Panc1 (cell line): ENCODE results near the gene ATXN1. TPM values are rescaled to one million over a fixed set of nuclear protein-coding genes. Genes with fewer than 3 reads are reported as not detected.

ENCODE experiments used
- ATAC-seq: fragments of 200-7000 bp; cut with Tn5 transposase; 2 replicates; pipeline ENCODE4 v1.9.1; 2020; ENCODE audit warnings: mild to moderate bottlenecking, moderate library complexity
- BruUV-seq: library from RNA; stranded (reverse); fragments of 400-500 nt; replicated peaks from 2 replicates; lab custom pipeline; 2021; lab: Mats Ljungman, UMichigan
- CTCF ChIA-PET: fragments of 300-600 bp; sonication (Branson Sonifier 250); formaldehyde crosslinking; loops from one replicate; lab custom pipeline; 2022; ENCODE audit warnings: antibody characterized with exemption; lab: Charles Lee
- POLR2A ChIA-PET: fragments of 300-600 bp; sonication (Branson Sonifier 250); formaldehyde crosslinking; loops from one replicate; lab custom pipeline; 2022; ENCODE audit warnings: antibody characterized with exemption; lab: Charles Lee
- DNase-seq: peaks from one replicate; pipeline ENCODE4 v3.0.0-alpha.2; 2010; ENCODE audit warnings: low read depth, low spot score
- H3K27ac ChIP-seq: 2 replicates; pipeline ENCODE4 v1.5.1; 2011; ENCODE audit warnings: mild to moderate bottlenecking, low read length, inconsistent platforms
- H3K27me3 ChIP-seq: fragments of 200-500 bp; sonication (Bioruptor generic); 2 replicates; pipeline ENCODE4 v1.6.0; 2014; ENCODE audit warnings: low read length, inconsistent platforms; ENCODE audit not compliant: control insufficient read depth, insufficient read depth
- H3K36me3 ChIP-seq: fragments of 200-500 bp; sonication (Bioruptor generic); 2 replicates; pipeline ENCODE4 v1.5.1; 2014; ENCODE audit warnings: inconsistent platforms, mild to moderate bottlenecking, low read length, moderate library complexity; ENCODE audit not compliant: control insufficient read depth, insufficient read depth
- H3K4me1 ChIP-seq: 2 replicates; pipeline ENCODE4 v1.5.1; 2011; ENCODE audit warnings: inconsistent platforms, mild to moderate bottlenecking, low read length, moderate library complexity; ENCODE audit not compliant: control insufficient read depth, insufficient read depth
- H3K4me3 ChIP-seq, 2 experiments: 2 replicates each; pipeline ENCODE4 v1.5.1; 2011 to 2012; ENCODE audit warnings: low read depth in 2 of 2, low read length in 2 of 2, mild to moderate bottlenecking in 2 of 2, inconsistent platforms in 1 of 2, moderate library complexity in 1 of 2
- H3K9me3 ChIP-seq: fragments of 200-500 bp; sonication (Bioruptor generic); 2 replicates; pipeline ENCODE4 v1.5.1; 2014; ENCODE audit warnings: low read depth, mild to moderate bottlenecking, inconsistent platforms, low read length, moderate library complexity; ENCODE audit not compliant: control insufficient read depth, insufficient read depth
- POLR2AphosphoS5 ChIP-seq: IDR thresholded peaks from 2 replicates; pipeline ENCODE4 v1.6.1; 2012; ENCODE audit warnings: mild to moderate bottlenecking, low read depth, low read length, moderate library complexity
- SIN3A ChIP-seq: IDR thresholded peaks from 2 replicates; pipeline ENCODE4 v1.6.1; 2012; ENCODE audit warnings: low read depth, mild to moderate bottlenecking, low read length, moderate library complexity, borderline replicate concordance; ENCODE audit not compliant: insufficient read depth
- TCF7L2 ChIP-seq: IDR thresholded peaks from 2 replicates; pipeline ENCODE4 v1.6.1; 2011; ENCODE audit warnings: mild to moderate bottlenecking, low read depth, low read length, inconsistent platforms
- in situ Hi-C: cut with HindIII; loops from 2 replicates; pipeline ENCODE4 v1.10.0; 2016; ENCODE audit warnings: low sequenced_read_pairs, low pct_unique_long_range_greater_than_20kb
- intact Hi-C: fragments of 100-400 bp; cut with micrococcal nuclease; formaldehyde crosslinking; loops from one replicate; pipeline ENCODE4 v1.10.0; 2022; ENCODE audit not compliant: unreplicated experiment
- total RNA-seq: library from RNA; stranded (reverse); gene quantifications from one replicate; pipeline ENCODE4 v1.2.1, GENCODE V29; 2021; ENCODE audit not compliant: unreplicated experiment
- TF ChIP-seq, protein P1 (sequence below): fragments of 450-650 bp; IDR thresholded peaks from 2 replicates; pipeline ENCODE4 v1.5.1; 2017; ENCODE audit warnings: mild to moderate bottlenecking
- TF ChIP-seq, protein P2 (sequence below), 2 experiments: IDR thresholded peaks; 2 replicates each; pipeline ENCODE4 v1.6.1; 2011 to 2012; ENCODE audit warnings: low read depth in 2 of 2, control low read depth in 1 of 2, low read length in 1 of 2, mild to moderate bottlenecking in 1 of 2, moderate library complexity in 1 of 2; ENCODE audit not compliant: insufficient read depth in 1 of 2

Gene ATXN1
- total RNA-seq, 1 experiment from 2014 or later = 67.1 TPM

DNA sequence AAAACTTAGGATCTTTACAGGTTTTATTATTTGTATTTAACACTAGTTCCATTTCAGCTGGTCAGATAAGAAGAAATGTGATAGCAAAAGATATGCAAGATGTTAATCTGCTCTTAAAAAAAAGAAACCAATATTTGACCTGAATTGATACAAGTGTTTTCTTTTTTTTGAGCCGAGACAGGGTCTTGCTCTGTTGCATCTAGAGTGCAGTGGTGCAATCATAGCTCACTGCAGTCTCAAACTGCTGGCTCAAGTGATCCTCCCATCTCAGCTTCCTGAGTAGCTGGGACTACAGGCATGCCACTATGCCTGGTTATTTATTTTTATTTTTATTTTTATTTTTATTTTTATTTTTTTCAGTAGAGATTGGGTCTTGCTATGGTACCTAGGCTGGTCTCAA lies 389.9 kb downstream of the ATXN1 start:
- Histone ChIP-seq H3K4me3 (no peak overlapping the region), H3K27ac (no peak overlapping the region), H3K9me3 (no peaks in the 10 kb centered on the region), H3K36me3 (no peaks in the 10 kb centered on the region), H3K27me3 (no peaks in the 10 kb centered on the region), H3K4me1 (no peaks in the 10 kb centered on the region)
- TF ChIP-seq, protein P1, sequence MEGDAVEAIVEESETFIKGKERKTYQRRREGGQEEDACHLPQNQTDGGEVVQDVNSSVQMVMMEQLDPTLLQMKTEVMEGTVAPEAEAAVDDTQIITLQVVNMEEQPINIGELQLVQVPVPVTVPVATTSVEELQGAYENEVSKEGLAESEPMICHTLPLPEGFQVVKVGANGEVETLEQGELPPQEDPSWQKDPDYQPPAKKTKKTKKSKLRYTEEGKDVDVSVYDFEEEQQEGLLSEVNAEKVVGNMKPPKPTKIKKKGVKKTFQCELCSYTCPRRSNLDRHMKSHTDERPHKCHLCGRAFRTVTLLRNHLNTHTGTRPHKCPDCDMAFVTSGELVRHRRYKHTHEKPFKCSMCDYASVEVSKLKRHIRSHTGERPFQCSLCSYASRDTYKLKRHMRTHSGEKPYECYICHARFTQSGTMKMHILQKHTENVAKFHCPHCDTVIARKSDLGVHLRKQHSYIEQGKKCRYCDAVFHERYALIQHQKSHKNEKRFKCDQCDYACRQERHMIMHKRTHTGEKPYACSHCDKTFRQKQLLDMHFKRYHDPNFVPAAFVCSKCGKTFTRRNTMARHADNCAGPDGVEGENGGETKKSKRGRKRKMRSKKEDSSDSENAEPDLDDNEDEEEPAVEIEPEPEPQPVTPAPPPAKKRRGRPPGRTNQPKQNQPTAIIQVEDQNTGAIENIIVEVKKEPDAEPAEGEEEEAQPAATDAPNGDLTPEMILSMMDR = no peak
- TF ChIP-seq SIN3A (no peak), TCF7L2 (no peak), POLR2AphosphoS5 (no peak)
- TF ChIP-seq, protein P2, sequence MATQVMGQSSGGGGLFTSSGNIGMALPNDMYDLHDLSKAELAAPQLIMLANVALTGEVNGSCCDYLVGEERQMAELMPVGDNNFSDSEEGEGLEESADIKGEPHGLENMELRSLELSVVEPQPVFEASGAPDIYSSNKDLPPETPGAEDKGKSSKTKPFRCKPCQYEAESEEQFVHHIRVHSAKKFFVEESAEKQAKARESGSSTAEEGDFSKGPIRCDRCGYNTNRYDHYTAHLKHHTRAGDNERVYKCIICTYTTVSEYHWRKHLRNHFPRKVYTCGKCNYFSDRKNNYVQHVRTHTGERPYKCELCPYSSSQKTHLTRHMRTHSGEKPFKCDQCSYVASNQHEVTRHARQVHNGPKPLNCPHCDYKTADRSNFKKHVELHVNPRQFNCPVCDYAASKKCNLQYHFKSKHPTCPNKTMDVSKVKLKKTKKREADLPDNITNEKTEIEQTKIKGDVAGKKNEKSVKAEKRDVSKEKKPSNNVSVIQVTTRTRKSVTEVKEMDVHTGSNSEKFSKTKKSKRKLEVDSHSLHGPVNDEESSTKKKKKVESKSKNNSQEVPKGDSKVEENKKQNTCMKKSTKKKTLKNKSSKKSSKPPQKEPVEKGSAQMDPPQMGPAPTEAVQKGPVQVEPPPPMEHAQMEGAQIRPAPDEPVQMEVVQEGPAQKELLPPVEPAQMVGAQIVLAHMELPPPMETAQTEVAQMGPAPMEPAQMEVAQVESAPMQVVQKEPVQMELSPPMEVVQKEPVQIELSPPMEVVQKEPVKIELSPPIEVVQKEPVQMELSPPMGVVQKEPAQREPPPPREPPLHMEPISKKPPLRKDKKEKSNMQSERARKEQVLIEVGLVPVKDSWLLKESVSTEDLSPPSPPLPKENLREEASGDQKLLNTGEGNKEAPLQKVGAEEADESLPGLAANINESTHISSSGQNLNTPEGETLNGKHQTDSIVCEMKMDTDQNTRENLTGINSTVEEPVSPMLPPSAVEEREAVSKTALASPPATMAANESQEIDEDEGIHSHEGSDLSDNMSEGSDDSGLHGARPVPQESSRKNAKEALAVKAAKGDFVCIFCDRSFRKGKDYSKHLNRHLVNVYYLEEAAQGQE (IDR thresholded peaks at IDR 0.05; ENCODE audit: insufficient read depth in 1 of 2, low read depth in 2 of 2, low read length in 1 of 2) = no peak
- ChIA-PET POLR2A (no interaction called here), CTCF (no interaction called here)
- intact Hi-C loops (no loop called here), in situ Hi-C loops (no loop called here)
- ATAC-seq (no peak), DNase-seq (no peak)
- no TSS peak for BruUV-seq

GRCh38 chr6:16370943-16371342 lies 390.3 kb downstream of the ATXN1 start:
- CTCF ChIA-PET = no interaction called here
- no TSS peak for BruUV-seq
- no peak for DNase-seq
- Histone ChIP-seq H3K36me3 (no peaks in the 10 kb centered on the region), H3K27me3 (no peaks in the 10 kb centered on the region), H3K27ac (no peak overlapping the region), H3K4me3 (no peak overlapping the region), H3K4me1 (no peaks in the 10 kb centered on the region), H3K9me3 (no peaks in the 10 kb centered on the region)
- POLR2A ChIA-PET = no interaction called here
- intact Hi-C loops = no loop called here
- no peak for TF ChIP-seq TCF7L2
- TF ChIP-seq, protein P1 = no peak
- TF ChIP-seq, protein P2 (IDR thresholded peaks at IDR 0.05; ENCODE audit: insufficient read depth in 1 of 2, low read depth in 2 of 2, low read length in 1 of 2) = no peak
- no peak for TF ChIP-seq POLR2AphosphoS5
- no peak for ATAC-seq
- in situ Hi-C loops = no loop called here
